Natural killer cell (primary cell): Measurements from ENCODE around the gene PCDHB1. TPM values are rescaled to one million over a fixed set of nuclear protein-coding genes. Genes with fewer than 3 reads are reported as not detected.

Experiments used
- ATAC-seq, 3 donors: fragments of 150-1000 bp in 2 of 3; fragments of 200-7000 bp in 1 of 3; cut with Tn5 transposase; 1 replicate in 1 of 3; 2 replicates in 2 of 3; pipeline ENCODE4 v1.10.0; 2021; ENCODE audit warnings: mild to moderate bottlenecking in 2 of 3, moderate library complexity in 2 of 3
- DNase-seq, 2 donors: peaks; one replicate each; pipeline versions ENCODE4 v3.0.0 to v3.0.0-alpha.2; 2013 to 2021; ENCODE audit warnings: mixed read lengths in 1 of 2
- H3K27ac ChIP-seq: one replicate; pipeline ENCODE4 v1.5.1; 2013; ENCODE audit warnings: mild to moderate bottlenecking, low read length
- H3K27me3 ChIP-seq: one replicate; pipeline ENCODE4 v1.6.1; 2013; ENCODE audit warnings: low read length; ENCODE audit not compliant: control insufficient read depth, insufficient read depth
- H3K36me3 ChIP-seq: one replicate; pipeline ENCODE4 v1.6.1; 2013; ENCODE audit warnings: low read length; ENCODE audit not compliant: control insufficient read depth, insufficient read depth
- H3K4me1 ChIP-seq: one replicate; pipeline ENCODE4 v1.6.1; 2013; ENCODE audit warnings: low read length; ENCODE audit not compliant: control insufficient read depth, insufficient read depth
- H3K4me3 ChIP-seq: one replicate; pipeline ENCODE4 v1.5.1; 2013; ENCODE audit warnings: low read length
- H3K9me3 ChIP-seq: one replicate; pipeline ENCODE4 v1.6.1; 2013; ENCODE audit warnings: low read length; ENCODE audit not compliant: control insufficient read depth, insufficient read depth
- H3K27ac Mint-ChIP-seq, 2 donors: one replicate each; pipeline ENCODE4 v1.8.0; 2022; ENCODE audit warnings: mild to moderate bottlenecking in 2 of 2, mixed read lengths in 2 of 2, moderate library complexity in 1 of 2
- H3K27me3 Mint-ChIP-seq, 2 donors: one replicate each; pipeline ENCODE4 v1.8.0; 2022; ENCODE audit warnings: low read depth in 2 of 2, mixed read lengths in 2 of 2
- H3K36me3 Mint-ChIP-seq: one replicate; pipeline ENCODE4 v1.8.0; 2022; ENCODE audit warnings: mixed read lengths
- H3K4me1 Mint-ChIP-seq, 2 donors: one replicate each; pipeline ENCODE4 v1.8.0; 2022; ENCODE audit warnings: mixed read lengths in 2 of 2
- H3K4me3 Mint-ChIP-seq: one replicate; pipeline ENCODE4 v1.8.0; 2022; ENCODE audit warnings: mild to moderate bottlenecking, moderate library complexity, mixed read lengths
- H3K9me3 Mint-ChIP-seq, 2 donors: one replicate each; pipeline ENCODE4 v1.8.0; 2022; ENCODE audit warnings: mixed read lengths in 2 of 2
- CTCF ChIP-seq: fragments of 200-600 bp; IDR thresholded peaks from one replicate; pipeline ENCODE4 v1.8.0; 2022; ENCODE audit warnings: antibody characterized with exemption
- whole genome bisulfite sequencing: methylation state at CpG from one replicate; pipeline ENCODE4 v1.1.7; 2013; ENCODE audit warnings: missing lambda C conversion rate; ENCODE audit not compliant: insufficient coverage; 5-methylcytosine and 5-hydroxymethylcytosine counted together
- intact Hi-C: fragments of 100-400 bp; cut with micrococcal nuclease; formaldehyde crosslinking; loops from one replicate; pipeline ENCODE4 v1.14.2; 2022
- total RNA-seq, 4 donors: library from RNA; stranded (reverse); fragments of 120-200 nt in 1 of 4; gene quantifications; one replicate each; pipeline versions ENCODE4 v1.2.3 to v1.2.4, GENCODE V29; 2013 to 2022

The PCDHB1 gene
- total RNA-seq, 3 donors from 2014 or later (not counting 1 experiment from before 2014, with no cell fraction given): not detected

DNA sequence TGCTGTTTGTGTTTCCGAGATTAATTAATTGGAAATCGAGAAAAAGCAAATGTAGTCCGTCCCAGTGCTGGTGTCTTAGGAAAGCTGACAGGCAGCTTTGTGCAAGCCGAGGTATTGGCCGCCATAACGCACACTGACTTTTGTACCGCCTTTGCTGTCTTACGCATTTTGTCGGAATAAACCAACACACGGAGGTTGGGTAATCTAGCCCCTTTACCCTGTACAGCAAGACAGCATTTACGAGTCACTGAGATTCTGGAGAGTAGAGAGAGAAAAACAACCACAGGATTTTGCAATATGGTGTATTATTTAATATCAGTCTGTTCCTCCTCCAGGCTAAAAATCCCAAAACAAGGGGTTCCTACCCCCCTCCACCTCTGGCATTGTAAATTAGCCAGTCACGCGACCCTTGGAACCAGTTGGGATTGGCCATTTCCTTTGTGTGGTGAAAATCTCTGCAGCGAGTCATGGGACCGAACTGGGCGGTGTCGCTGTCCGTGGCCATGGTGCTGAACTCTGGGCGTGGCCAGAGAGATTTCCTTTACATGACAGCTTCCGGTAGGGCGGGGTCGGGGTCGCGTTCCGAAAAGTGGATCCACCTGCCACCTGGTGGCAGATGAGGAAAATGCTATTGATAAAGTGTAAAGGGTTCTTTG lies 10.3 kb upstream of the PCDHB1 start:
- peaks cover 8% of the 10 kb centered on the region for H3K9me3 ChIP-seq
- no peak overlapping the region for H3K27ac Mint-ChIP-seq
- H3K36me3 ChIP-seq: no peaks in the 10 kb centered on the region
- ATAC-seq (peak in 2 of 3 donors; percentile 44 to 46), DNase-seq (peak; percentile 18 to 70)
- 11% methylated on average over 23 of the region's 25 CpGs for WGBS
- no peaks in the 10 kb centered on the region for H3K4me1 Mint-ChIP-seq
- H3K27me3 Mint-ChIP-seq: no peaks in the 10 kb centered on the region
- no peaks in the 10 kb centered on the region for H3K36me3 Mint-ChIP-seq
- no peaks in the 10 kb centered on the region for H3K4me1 ChIP-seq
- peaks cover 3% of the 10 kb centered on the region for H3K27me3 ChIP-seq
- no peak overlapping the region for H3K27ac ChIP-seq
- intact Hi-C loops: no loop called here
- H3K9me3 Mint-ChIP-seq: peaks cover 6 to 9% of the 10 kb centered on the region in 2 donors
- H3K4me3 Mint-ChIP-seq: no peak overlapping the region
- H3K4me3 ChIP-seq: no peak overlapping the region
- TF ChIP-seq CTCF: no peak

GRCh38 chr5:141041427-141041785 lies 9.8 kb upstream of the PCDHB1 start:
- WGBS: 53% methylated on average over 2 of the region's 4 CpGs
- no peak overlapping the region for H3K4me3 Mint-ChIP-seq

DNA sequence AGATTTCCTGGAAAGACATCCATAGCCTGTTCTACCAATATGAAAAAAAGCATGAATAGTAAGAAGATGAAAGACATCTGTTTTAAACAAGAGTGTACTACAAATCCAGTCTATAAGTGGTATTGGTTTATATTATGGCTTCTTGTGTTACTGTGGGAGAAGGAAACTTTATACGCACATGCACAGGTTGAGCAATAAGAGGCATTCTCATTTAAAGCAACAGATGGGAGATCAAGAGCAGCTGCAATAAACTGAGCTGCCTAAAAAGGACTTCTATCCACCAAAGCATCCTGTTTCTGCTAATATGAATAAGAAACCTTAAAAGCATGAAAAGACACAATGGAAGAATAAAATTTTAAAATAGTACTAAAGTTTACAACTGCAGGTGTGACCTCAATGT lies 8.6 kb upstream of the PCDHB1 start:
- peaks cover 6 to 7% of the 10 kb centered on the region in 2 donors for H3K9me3 Mint-ChIP-seq
- no peak overlapping the region for H3K27ac ChIP-seq
- no peaks in the 10 kb centered on the region for H3K36me3 Mint-ChIP-seq
- peaks cover 8% of the 10 kb centered on the region for H3K9me3 ChIP-seq
- no peak overlapping the region for H3K4me3 Mint-ChIP-seq
- peaks cover 3% of the 10 kb centered on the region for H3K27me3 ChIP-seq
- H3K4me3 ChIP-seq: no peak overlapping the region
- H3K4me1 ChIP-seq: no peaks in the 10 kb centered on the region
- DNase-seq (no peak), ATAC-seq (no peak)
- WGBS: 67% methylated on average over 1 of the region's 1 CpG
- H3K4me1 Mint-ChIP-seq: no peaks in the 10 kb centered on the region
- H3K36me3 ChIP-seq: no peaks in the 10 kb centered on the region
- no peak overlapping the region for H3K27ac Mint-ChIP-seq
- intact Hi-C loops: no loop called here
- no peaks in the 10 kb centered on the region for H3K27me3 Mint-ChIP-seq
- no peak for TF ChIP-seq CTCF

More at GRCh38 chr5:141041427-141041785, 9.8 kb upstream of the PCDHB1 start:
- peaks cover 6 to 7% of the 10 kb centered on the region in 2 donors for H3K9me3 Mint-ChIP-seq
- TF ChIP-seq CTCF: no peak
- Histone ChIP-seq H3K4me1 (no peaks in the 10 kb centered on the region), H3K27me3 (peaks cover 3% of the 10 kb centered on the region), H3K36me3 (no peaks in the 10 kb centered on the region), H3K27ac (no peak overlapping the region), H3K4me3 (no peak overlapping the region), H3K9me3 (peaks cover 8% of the 10 kb centered on the region)
- intact Hi-C loops: no loop called here
- no peak for DNase-seq
- H3K36me3 Mint-ChIP-seq: no peaks in the 10 kb centered on the region
- H3K4me1 Mint-ChIP-seq: no peaks in the 10 kb centered on the region
- no peaks in the 10 kb centered on the region for H3K27me3 Mint-ChIP-seq
- ATAC-seq: no peak
- H3K27ac Mint-ChIP-seq: no peak overlapping the region

DNA sequence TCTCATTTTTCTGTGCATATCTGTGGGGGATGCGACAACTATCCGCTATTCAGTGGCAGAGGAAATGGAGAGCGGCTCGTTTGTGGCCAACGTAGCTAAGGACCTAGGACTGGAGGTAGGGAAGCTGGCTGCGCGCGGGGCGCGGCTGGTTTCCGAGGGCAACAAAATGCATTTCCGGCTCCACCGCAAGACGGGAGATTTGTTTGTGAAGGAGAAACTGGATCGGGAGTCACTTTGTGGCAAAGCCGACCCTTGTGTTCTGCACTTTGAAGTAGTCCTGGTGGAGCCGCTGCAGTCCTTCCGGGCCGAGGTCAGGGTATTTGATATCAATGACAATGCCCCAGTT lies 320 bp downstream of the PCDHB1 start:
- H3K4me3 Mint-ChIP-seq: peak overlapping the region; percentile 41
- H3K9me3 Mint-ChIP-seq: peaks cover 4 to 12% of the 10 kb centered on the region in 2 donors

More for the DNA sequence above, 320 bp downstream of the PCDHB1 start:
- H3K4me3 ChIP-seq: no peak overlapping the region
- TF ChIP-seq CTCF: no peak
- H3K27me3 ChIP-seq: peaks cover 8% of the 10 kb centered on the region
- no peak overlapping the region for H3K27ac ChIP-seq
- H3K36me3 Mint-ChIP-seq: peaks cover 13% of the 10 kb centered on the region
- H3K4me1 ChIP-seq: no peaks in the 10 kb centered on the region
- 22% methylated on average over 19 of the region's 19 CpGs for WGBS
- H3K36me3 ChIP-seq: no peaks in the 10 kb centered on the region
- peaks cover 0 to 3% of the 10 kb centered on the region in 2 donors for H3K27me3 Mint-ChIP-seq
- intact Hi-C loops: no loop called here
- H3K9me3 ChIP-seq: peaks cover 18% of the 10 kb centered on the region
- peaks cover 5 to 6% of the 10 kb centered on the region in 2 donors for H3K4me1 Mint-ChIP-seq
- ATAC-seq: no peak
- no peak overlapping the region for H3K27ac Mint-ChIP-seq
- no peak for DNase-seq
